Activated CD4-positive, alpha-beta T cell treated with anti-CD3 and anti-CD28 coated beads for 36 hours (primary cell): ENCODE results near the gene WDR77. TPM values are rescaled to one million over a fixed set of nuclear protein-coding genes. Genes with fewer than 3 reads are reported as not detected.

Experiments used
- ATAC-seq: fragments of 200-7000 bp; cut with Tn5 transposase; one replicate; pipeline ENCODE4 v1.10.0; 2021; ENCODE audit warnings: mild to moderate bottlenecking, moderate library complexity
- CTCF ChIA-PET: fragments of 350-600 bp; sonication (Branson Sonifier 250); formaldehyde crosslinking; loops from one replicate; lab custom pipeline; 2021; ENCODE audit warnings: antibody characterized with exemption; lab: Charles Lee
- POLR2A ChIA-PET: fragments of 350-600 bp; sonication (Branson Sonifier 250); formaldehyde crosslinking; loops from one replicate; lab custom pipeline; 2021; ENCODE audit warnings: antibody characterized with exemption, inconsistent platforms; lab: Charles Lee
- DNase-seq: peaks from one replicate; pipeline ENCODE4 v3.0.0-alpha.2; 2020
- H3K27ac Mint-ChIP-seq: one replicate; pipeline ENCODE4 v1.8.0; 2021; ENCODE audit warnings: mixed read lengths
- H3K27me3 Mint-ChIP-seq: one replicate; pipeline ENCODE4 v1.8.0; 2021; ENCODE audit warnings: mixed read lengths
- H3K36me3 Mint-ChIP-seq: one replicate; pipeline ENCODE4 v1.8.0; 2021; ENCODE audit warnings: low read depth, mixed read lengths
- H3K4me1 Mint-ChIP-seq: one replicate; pipeline ENCODE4 v1.8.0; 2021; ENCODE audit warnings: mixed read lengths
- H3K4me3 Mint-ChIP-seq: one replicate; pipeline ENCODE4 v1.8.0; 2021; ENCODE audit warnings: mild to moderate bottlenecking, moderate library complexity, mixed read lengths
- H3K9me3 Mint-ChIP-seq: one replicate; pipeline ENCODE4 v1.8.0; 2021; ENCODE audit warnings: low read depth, mixed read lengths
- intact Hi-C, 2 experiments: fragments of 100-400 bp; cut with DNase I in 1 of 2; cut with micrococcal nuclease in 1 of 2; formaldehyde crosslinking; loops; one replicate each; pipeline versions ENCODE4 v1.14.2 to v1.15.1; 2022 to 2024; cut with DNase I, micrococcal nuclease
- total RNA-seq, 2 experiments: library from RNA; stranded (reverse); gene quantifications; one replicate each; pipeline ENCODE4 v1.2.3, GENCODE V29; 2021

Gene WDR77
- total RNA-seq, 2 experiments from 2014 or later, result 42.5 to 53.6 TPM

- intact Hi-C loops, result no loop called here
- POLR2A ChIA-PET, result no interaction called here
Observed at GRCh38 chr1:111483876-111484275, 34.8 kb upstream of the WDR77 start.

GRCh38 chr1:111483166-111483565, 34.1 kb upstream of the WDR77 start:
- no peaks in the 10 kb centered on the region for H3K9me3 Mint-ChIP-seq
- peaks cover 9% of the 10 kb centered on the region for H3K4me1 Mint-ChIP-seq
- no peaks in the 10 kb centered on the region for H3K27me3 Mint-ChIP-seq
- ChIA-PET POLR2A (no interaction called here), CTCF (interaction anchor here (1.2 to 9.6 kb wide), 4 partner anchors 11 to 264 kb away, joined by 3 to 71 read pairs (median 14); no protein-coding TSS in a partner anchor)
- DNase-seq, result no peak
- peaks cover 3% of the 10 kb centered on the region for H3K36me3 Mint-ChIP-seq
- no peak overlapping the region for H3K27ac Mint-ChIP-seq
- no peak for ATAC-seq
- intact Hi-C loops, result no loop called here
- no peak overlapping the region for H3K4me3 Mint-ChIP-seq

More at GRCh38 chr1:111483876-111484275, 34.8 kb upstream of the WDR77 start:
- Mint-ChIP-seq H3K27me3 (no peaks in the 10 kb centered on the region), H3K4me3 (no peak overlapping the region), H3K36me3 (no peaks in the 10 kb centered on the region), H3K4me1 (peaks cover 5% of the 10 kb centered on the region), H3K9me3 (no peaks in the 10 kb centered on the region), H3K27ac (no peak overlapping the region)
- ATAC-seq (no peak), DNase-seq (no peak)
- CTCF ChIA-PET, result interaction anchor here (1.8 to 3.7 kb wide), 2 partner anchors 24 to 263 kb away, joined by 4 to 24 read pairs; no protein-coding TSS in a partner anchor

DNA sequence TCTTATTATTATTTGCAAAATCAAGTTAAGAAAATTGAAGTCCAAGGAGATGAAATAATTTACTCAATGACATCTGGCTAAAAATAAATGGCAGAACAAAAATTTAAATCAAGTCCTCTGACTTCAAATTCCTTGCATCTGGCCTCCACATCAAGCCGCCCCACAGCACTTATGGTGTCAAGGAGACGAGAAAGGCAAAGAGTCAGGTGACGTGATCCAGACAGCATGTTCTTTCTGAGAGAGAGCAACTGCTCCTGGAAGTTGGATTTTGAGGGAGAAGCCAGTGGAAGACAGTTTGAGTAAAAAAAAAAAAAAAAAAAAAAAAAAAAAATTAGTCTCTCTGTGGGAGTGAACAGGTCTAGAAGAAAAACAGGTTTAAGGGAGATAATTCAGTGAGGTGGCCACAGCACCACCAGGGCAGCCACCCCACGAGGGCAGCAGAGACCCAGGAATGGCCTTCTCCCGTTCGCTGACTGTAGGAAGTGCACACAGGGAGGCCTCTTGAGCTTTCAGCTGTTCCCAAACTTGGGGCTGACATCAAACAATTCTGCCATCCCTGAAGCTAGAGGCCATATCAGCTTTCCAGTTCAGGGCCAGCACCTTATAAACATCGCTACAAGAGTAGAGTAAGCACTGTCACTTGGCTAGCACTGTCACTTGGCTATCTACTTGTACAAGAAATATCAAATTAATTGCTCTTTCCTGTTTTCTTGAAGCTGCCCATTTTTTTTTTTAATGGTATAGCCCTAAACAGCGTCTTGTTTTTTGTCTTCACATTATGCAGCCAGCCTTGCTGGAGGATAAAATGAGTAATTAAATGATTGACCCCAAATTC, 32.5 kb upstream of the WDR77 start:
- Mint-ChIP-seq H3K27me3 (no peaks in the 10 kb centered on the region), H3K36me3 (peaks cover 12% of the 10 kb centered on the region), H3K27ac (no peak overlapping the region), H3K9me3 (no peaks in the 10 kb centered on the region), H3K4me3 (no peak overlapping the region), H3K4me1 (peaks cover 24% of the 10 kb centered on the region)
- DNase-seq (peak; percentile 83), ATAC-seq (peak; percentile 80)
- intact Hi-C loops, result loop anchor here (1.0 to 2.0 kb wide), 4 partner anchors 26 to 288 kb away; partner anchors contain the start of gene DDX20 (in 1 of the 2)
- POLR2A ChIA-PET, result interaction anchor here (0.6 kb wide), 1 partner anchor 11 kb away, joined by 3 read pairs; no protein-coding TSS in a partner anchor
- CTCF ChIA-PET, result interaction anchor here (0.6 to 9.6 kb wide), 21 partner anchors 12 to 287 kb away, joined by 3 to 71 read pairs (median 4); partner anchors contain the start of genes ADORA3 and TMIGD3

DNA sequence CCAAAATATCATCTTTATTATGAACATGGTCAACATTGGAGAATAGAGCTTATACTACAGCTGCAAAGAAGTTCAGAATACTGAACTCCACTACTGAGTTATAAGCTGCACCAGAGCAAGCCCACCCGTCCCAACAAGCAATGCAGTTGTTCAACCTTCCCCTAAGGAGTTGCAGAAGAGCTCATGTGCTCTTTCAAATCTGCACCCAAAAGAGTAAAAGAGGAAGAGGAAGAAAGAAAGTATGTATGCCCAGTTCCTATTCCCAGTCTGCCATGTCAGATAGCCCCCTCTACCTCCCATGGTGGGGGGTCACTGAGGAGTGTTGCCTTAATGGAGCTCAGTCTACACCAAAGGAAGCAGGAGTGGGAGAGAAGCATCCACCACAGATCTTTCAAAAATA, 31.6 kb upstream of the WDR77 start:
- H3K36me3 Mint-ChIP-seq, result peaks cover 12% of the 10 kb centered on the region
- ChIA-PET CTCF (interaction anchor here (0.7 to 9.6 kb wide), 12 partner anchors 15 to 893 kb away, joined by 3 to 71 read pairs (median 3); partner anchors contain the start of genes ADORA3, INKA2 and TMIGD3), POLR2A (interaction anchor here (0.6 kb wide), 1 partner anchor 10 kb away, joined by 3 read pairs; no protein-coding TSS in a partner anchor)
- no peak overlapping the region for H3K27ac Mint-ChIP-seq
- no peaks in the 10 kb centered on the region for H3K9me3 Mint-ChIP-seq
- no peaks in the 10 kb centered on the region for H3K27me3 Mint-ChIP-seq
- H3K4me3 Mint-ChIP-seq, result no peak overlapping the region
- intact Hi-C loops, result loop anchor here (1.0 to 2.0 kb wide), 4 partner anchors 27 to 289 kb away; partner anchors contain the start of gene DDX20 (in 1 of the 2)
- ATAC-seq (no peak), DNase-seq (no peak)
- peaks cover 34% of the 10 kb centered on the region for H3K4me1 Mint-ChIP-seq

- peaks cover 61% of the 10 kb centered on the region for H3K4me1 Mint-ChIP-seq
- peak overlapping the region; percentile 85 for H3K27ac Mint-ChIP-seq
- H3K27me3 Mint-ChIP-seq, result no peaks in the 10 kb centered on the region
- intact Hi-C loops, result loop anchor here (1.0 to 2.0 kb wide), 2 partner anchors 30 kb away; no protein-coding TSS in a partner anchor
- H3K9me3 Mint-ChIP-seq, result no peaks in the 10 kb centered on the region
- ATAC-seq (peak; percentile 67), DNase-seq (peak; percentile 64)
- CTCF ChIA-PET, result interaction anchor here (0.7 to 9.6 kb wide), 11 partner anchors 14 to 292 kb away, joined by 3 to 71 read pairs (median 4); no protein-coding TSS in a partner anchor
- POLR2A ChIA-PET, result interaction anchor here (1.2 kb wide), 1 partner anchor 21 kb away, joined by 4 read pairs; no protein-coding TSS in a partner anchor
- H3K4me3 Mint-ChIP-seq, result peak overlapping the region; percentile 35
- peaks cover 20% of the 10 kb centered on the region for H3K36me3 Mint-ChIP-seq
Observed at GRCh38 chr1:111476761-111477309, 27.8 kb upstream of the WDR77 start.

DNA sequence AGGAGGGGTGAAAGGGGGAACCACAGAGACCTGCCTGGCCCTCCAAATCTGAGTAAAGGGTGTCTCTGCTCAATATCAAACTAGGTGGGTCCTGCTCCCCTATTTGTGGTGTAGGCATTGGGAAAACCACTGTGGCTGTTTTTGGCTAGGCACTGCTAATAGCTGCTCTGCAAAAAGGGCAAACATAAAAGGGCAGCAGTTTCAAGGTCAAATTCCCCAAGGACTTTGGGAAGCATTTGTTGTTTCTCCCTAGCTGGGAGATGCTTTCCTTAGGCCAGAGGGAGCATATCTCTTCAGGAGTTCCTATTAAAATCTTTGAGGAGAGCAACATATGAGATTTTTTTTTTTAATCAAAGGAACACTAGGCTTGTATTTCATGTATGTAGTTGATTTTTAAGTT, 27.2 kb upstream of the WDR77 start:
- Mint-ChIP-seq H3K9me3 (no peaks in the 10 kb centered on the region), H3K27ac (peak overlapping the region; percentile 85), H3K36me3 (peaks cover 20% of the 10 kb centered on the region), H3K27me3 (no peaks in the 10 kb centered on the region), H3K4me3 (peak overlapping the region; percentile 27), H3K4me1 (peaks cover 55% of the 10 kb centered on the region)
- ChIA-PET POLR2A (interaction anchor here (0.6 to 1.2 kb wide), 4 partner anchors 22 to 117 kb away, joined by 3 to 4 read pairs (median 3); no protein-coding TSS in a partner anchor), CTCF (interaction anchor here (0.8 to 9.6 kb wide), 14 partner anchors 10 to 293 kb away, joined by 3 to 71 read pairs (median 4); no protein-coding TSS in a partner anchor)
- intact Hi-C loops, result loop anchor here (1.0 to 2.0 kb wide), 2 partner anchors 31 kb away; no protein-coding TSS in a partner anchor
- no peak for DNase-seq
- no peak for ATAC-seq

- Mint-ChIP-seq H3K27ac (peak overlapping the region; percentile 85), H3K4me3 (peak overlapping the region; percentile 27), H3K9me3 (no peaks in the 10 kb centered on the region), H3K27me3 (no peaks in the 10 kb centered on the region), H3K4me1 (peaks cover 55% of the 10 kb centered on the region), H3K36me3 (peaks cover 20% of the 10 kb centered on the region)
- peak; percentile 58 for DNase-seq
- intact Hi-C loops, result loop anchor here (1.0 to 2.0 kb wide), 3 partner anchors 26 to 32 kb away; partner anchors contain the start of genes ATP5PB (in 1 of the 2) and WDR77 (in 1 of the 2)
- ChIA-PET POLR2A (interaction anchor here (0.6 to 1.2 kb wide), 5 partner anchors 22 to 288 kb away, joined by 3 to 4 read pairs (median 3); no protein-coding TSS in a partner anchor), CTCF (interaction anchor here (0.5 to 9.6 kb wide), 16 partner anchors 10 to 294 kb away, joined by 3 to 71 read pairs (median 4); no protein-coding TSS in a partner anchor)
- peak; percentile 61 for ATAC-seq
Observed at GRCh38 chr1:111475701-111476100, 26.6 kb upstream of the WDR77 start.

GRCh38 chr1:111474521-111474920, 25.5 kb upstream of the WDR77 start:
- POLR2A ChIA-PET, result interaction anchor here (0.7 kb wide), 1 partner anchor 21 kb away, joined by 3 read pairs; no protein-coding TSS in a partner anchor
- no peak for ATAC-seq
- H3K4me1 Mint-ChIP-seq, result peaks cover 55% of the 10 kb centered on the region
- intact Hi-C loops, result loop anchor here in 1 of 2 experiments (5.0 kb wide), 1 partner anchor 283 kb away; the partner anchor contains the start of gene DDX20
- CTCF ChIA-PET, result interaction anchor here (0.6 to 9.6 kb wide), 6 partner anchors 33 to 280 kb away, joined by 3 to 71 read pairs (median 4); partner anchors contain the start of gene INKA2
- peaks cover 20% of the 10 kb centered on the region for H3K36me3 Mint-ChIP-seq
- no peaks in the 10 kb centered on the region for H3K9me3 Mint-ChIP-seq
- peak overlapping the region; percentile 72 for H3K4me3 Mint-ChIP-seq
- no peak for DNase-seq
- peak overlapping the region; percentile 92 for H3K27ac Mint-ChIP-seq
- H3K27me3 Mint-ChIP-seq, result no peaks in the 10 kb centered on the region

GRCh38 chr1:111474106-111474505, 25.1 kb upstream of the WDR77 start:
- CTCF ChIA-PET, result interaction anchor here (0.7 to 9.6 kb wide), 4 partner anchors 24 to 253 kb away, joined by 3 to 71 read pairs (median 9); no protein-coding TSS in a partner anchor
- Mint-ChIP-seq H3K27ac (peak overlapping the region; percentile 92), H3K36me3 (peaks cover 20% of the 10 kb centered on the region), H3K4me3 (peak overlapping the region; percentile 72), H3K4me1 (peaks cover 55% of the 10 kb centered on the region), H3K9me3 (no peaks in the 10 kb centered on the region), H3K27me3 (no peaks in the 10 kb centered on the region)
- ATAC-seq, result no peak
- POLR2A ChIA-PET, result interaction anchor here (0.7 kb wide), 1 partner anchor 21 kb away, joined by 3 read pairs; no protein-coding TSS in a partner anchor
- no peak for DNase-seq
- intact Hi-C loops, result loop anchor here in 1 of 2 experiments (5.0 kb wide), 1 partner anchor 283 kb away; the partner anchor contains the start of gene DDX20

DNA sequence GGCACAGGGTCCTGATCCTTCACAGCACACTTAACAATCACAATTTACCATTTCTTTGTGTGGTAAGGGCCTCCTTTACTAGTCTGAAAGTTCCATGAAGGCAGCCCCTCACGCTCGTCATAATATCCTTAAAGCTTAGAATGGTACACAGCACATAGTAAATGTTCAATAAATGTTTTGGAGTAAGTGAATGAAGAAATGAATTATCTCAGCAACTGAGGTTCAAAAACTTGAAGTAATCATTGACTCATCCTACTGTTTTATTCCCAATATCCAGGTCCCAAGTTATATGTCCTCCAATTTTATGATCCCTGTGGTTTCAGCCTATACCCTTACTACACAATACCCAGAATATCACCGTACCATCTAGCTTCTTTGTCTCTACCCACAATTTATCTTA, 22.5 kb upstream of the WDR77 start:
- Mint-ChIP-seq H3K36me3 (peaks cover 10% of the 10 kb centered on the region), H3K4me3 (no peak overlapping the region), H3K27me3 (no peaks in the 10 kb centered on the region), H3K4me1 (peaks cover 40% of the 10 kb centered on the region), H3K27ac (no peak overlapping the region), H3K9me3 (no peaks in the 10 kb centered on the region)
- POLR2A ChIA-PET, result interaction anchor here (0.6 to 0.7 kb wide), 2 partner anchors 26 to 257 kb away, joined by 3 read pairs; no protein-coding TSS in a partner anchor
- DNase-seq (no peak), ATAC-seq (no peak)
- CTCF ChIA-PET, result interaction anchor here (0.6 to 1.7 kb wide), 2 partner anchors 10 to 37 kb away, joined by 4 to 5 read pairs; no protein-coding TSS in a partner anchor
- intact Hi-C loops, result loop anchor here (1.0 to 5.0 kb wide), 3 partner anchors 22 to 286 kb away; partner anchors contain the start of genes ATP5PB (in 2 of the 2), WDR77 (in 2 of the 2) and DDX20 (in 1 of the 2)
